Cerebellar nuclear complex (tissue), 1 donor: ENCODE measurements around the gene NHSL2.
A peak's percentile ranks its signal among the peaks of the same experiment; 100 is the strongest.
"Not testable (repeated sequence)": the region's sequence is repeated elsewhere in the genome, so short reads cannot be mapped to it uniquely, and the experiment has no call there.

Source experiments
- DNase-seq, 2 experiments: peaks; one replicate each; lab custom pipeline; 2025; lab: John Stamatoyannopoulos, UW

Gene NHSL2

GRCh38 chrX:71923516-71923915, 12.9 kb downstream of the NHSL2 start:
- DNase-seq, result no peak

- no peak for DNase-seq
Measured at GRCh38 chrX:71927040-71927439, 16.4 kb downstream of the NHSL2 start.

- DNase-seq, result no peak
Measured at GRCh38 chrX:71928856-71929255, 18.2 kb downstream of the NHSL2 start.

GRCh38 chrX:71930298-71930697, 19.7 kb downstream of the NHSL2 start:
- no peak for DNase-seq

- peak; percentile 2 to 4 for DNase-seq
Measured at GRCh38 chrX:71935476-71935875, 24.8 kb downstream of the NHSL2 start.

- DNase-seq, result no peak
Measured at GRCh38 chrX:71936632-71937031, 26.0 kb downstream of the NHSL2 start.

GRCh38 chrX:71938371-71938770, 27.7 kb downstream of the NHSL2 start:
- no peak for DNase-seq

- DNase-seq, result no peak
Measured at GRCh38 chrX:71941145-71941544, 30.5 kb downstream of the NHSL2 start.

- no peak for DNase-seq
Measured at GRCh38 chrX:71941776-71942175, 31.1 kb downstream of the NHSL2 start.

- DNase-seq, result no peak
Measured at GRCh38 chrX:71944369-71944768, 33.7 kb downstream of the NHSL2 start.

- no peak for DNase-seq
Measured at GRCh38 chrX:71945237-71945805, 34.7 kb downstream of the NHSL2 start.

GRCh38 chrX:71949363-71949762, 38.7 kb downstream of the NHSL2 start:
- no peak for DNase-seq

- DNase-seq, result peak; percentile 77 to 81
Measured at GRCh38 chrX:71949844-71950445, 39.3 kb downstream of the NHSL2 start.

- no peak for DNase-seq
Measured at GRCh38 chrX:71953391-71953790, 42.7 kb downstream of the NHSL2 start.

GRCh38 chrX:71953946-71954345, 43.3 kb downstream of the NHSL2 start:
- peak; percentile 10 to 30 for DNase-seq

- no peak for DNase-seq
Measured at GRCh38 chrX:71954458-71954857, 43.8 kb downstream of the NHSL2 start.

GRCh38 chrX:71955530-71956120, 45.0 kb downstream of the NHSL2 start:
- no peak for DNase-seq

- no peak for DNase-seq
Measured at GRCh38 chrX:71958281-71958675, 47.6 kb downstream of the NHSL2 start.

GRCh38 chrX:71964184-71964583, 53.5 kb downstream of the NHSL2 start:
- DNase-seq, result not testable (repeated sequence)

- peak in 1 of 2 experiments; percentile 25 for DNase-seq
Measured at GRCh38 chrX:71974916-71975315, 64.3 kb downstream of the NHSL2 start.

GRCh38 chrX:71976753-71977152, 66.1 kb downstream of the NHSL2 start:
- DNase-seq, result no peak

GRCh38 chrX:71978164-71978563, 67.5 kb downstream of the NHSL2 start:
- DNase-seq, result peak; percentile 6 to 35

GRCh38 chrX:71989768-71990426, 79.3 kb downstream of the NHSL2 start:
- no peak for DNase-seq
